H1 (cell line): ENCODE results near the gene CEP104. TPM values are rescaled to one million over a fixed set of nuclear protein-coding genes. Genes with fewer than 3 reads are reported as not detected.

Source experiments
- CTCF ChIP-seq, 3 experiments: IDR thresholded peaks; 1 replicate in 2 of 3; 2 replicates in 1 of 3; pipeline versions ENCODE4 v1.5.1 to v1.6.1; 2011; ENCODE audit warnings: low read length in 3 of 3, mild to moderate bottlenecking in 3 of 3, inconsistent platforms in 2 of 3, low read depth in 1 of 3, moderate library complexity in 1 of 3; ENCODE audit not compliant: insufficient read depth in 1 of 3; ENCODE audit errors: control extremely low read depth in 1 of 3
- polyA plus RNA-seq, 7 experiments: library from polyadenylated mRNA; depleted of rRNA in 3 of 7; stranded (reverse) in 5 of 7; unstranded in 2 of 7; fragments of >200 nt in 5 of 7; fragments of 200-250 nt in 2 of 7; gene quantifications; 1 replicate in 5 of 7; 2 replicates in 1 of 7; 4 replicates in 1 of 7; pipeline versions ENCODE4 v1.2.1 to v1.2.3, GENCODE V29; 2011 to 2013; ENCODE audit warnings: missing spikeins in 2 of 7, mixed read lengths in 2 of 7
- total RNA-seq: library from RNA; stranded (reverse); fragmentation: NEBNext Ultra II Directional; extraction: Animal tissue kit (Norgen Biotek cat#: 25700); gene quantifications from 2 replicates; pipeline ENCODE4 v1.2.1, GENCODE V29; 2021

CEP104 gene
- total and polyA plus RNA-seq, 2 of the 8 experiments (the other 6 are each of a cell fraction or from before 2014, with no cell fraction given) = 8.0 to 43.9 TPM

- TF ChIP-seq CTCF (IDR thresholded peaks at IDR 0.05; ENCODE audit: control extremely low read depth in 1 of 3, insufficient read depth in 1 of 3, low read depth in 1 of 3, low read length in 3 of 3) = no peak; a peak in 1 of 4 replicates
Observed at GRCh38 chr1:3796215-3797061, 60.6 kb downstream of the CEP104 start, which contains the start of gene LRRC47 (continued).
